Left hindlimb (tissue), 1 donor: Measurements from ENCODE around the gene NEMF.
"Not testable (repeated sequence)": the region's sequence is repeated elsewhere in the genome, so short reads cannot be mapped to it uniquely, and the experiment has no call there.

ENCODE experiments used
- DNase-seq: peaks from one replicate; pipeline ENCODE4 v3.0.0-alpha.2; 2018

Gene NEMF

GRCh38 chr14:49745191-49745590, 107.4 kb downstream of the NEMF start:
- DNase-seq = no peak

DNA sequence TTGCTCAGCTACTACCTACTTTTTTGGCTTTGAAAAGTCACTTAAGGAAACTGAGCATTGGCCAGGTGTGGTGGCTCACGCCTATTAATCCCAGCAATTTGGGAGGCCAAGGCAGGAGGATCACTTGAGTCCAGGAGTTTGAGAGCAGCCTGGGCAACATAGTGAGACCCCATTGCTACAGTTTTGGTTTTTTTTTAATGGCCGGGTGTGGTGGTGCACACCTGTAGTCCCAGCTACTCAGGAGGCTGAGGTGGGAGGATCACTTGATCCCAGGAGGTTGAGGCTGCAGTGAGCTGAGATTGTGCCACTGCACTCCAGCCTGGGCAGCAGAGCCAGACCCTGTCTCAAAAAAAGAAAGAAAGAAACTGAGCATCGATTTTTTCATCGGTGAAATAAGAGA, 116.9 kb downstream of the NEMF start:
- not testable (repeated sequence) for DNase-seq

DNA sequence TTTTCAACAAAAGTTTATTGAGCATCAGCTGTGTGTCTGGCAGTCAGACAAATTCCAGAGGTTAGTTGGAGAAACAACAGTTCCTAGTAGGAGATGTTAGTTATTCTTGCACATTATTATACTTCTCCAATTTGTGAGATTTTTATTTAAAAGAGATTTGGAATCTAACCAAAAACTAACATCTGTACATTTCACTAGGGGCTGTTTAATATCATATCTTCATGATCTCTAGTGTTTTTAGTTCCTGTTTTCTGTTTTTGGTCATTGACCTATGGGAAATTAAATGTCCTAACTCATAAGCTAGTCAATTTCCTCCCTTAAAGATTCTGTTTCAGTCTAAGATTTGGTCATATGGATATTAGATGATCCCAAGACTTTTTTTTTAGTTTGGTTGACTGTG, 118.8 kb downstream of the NEMF start:
- DNase-seq = no peak

DNA sequence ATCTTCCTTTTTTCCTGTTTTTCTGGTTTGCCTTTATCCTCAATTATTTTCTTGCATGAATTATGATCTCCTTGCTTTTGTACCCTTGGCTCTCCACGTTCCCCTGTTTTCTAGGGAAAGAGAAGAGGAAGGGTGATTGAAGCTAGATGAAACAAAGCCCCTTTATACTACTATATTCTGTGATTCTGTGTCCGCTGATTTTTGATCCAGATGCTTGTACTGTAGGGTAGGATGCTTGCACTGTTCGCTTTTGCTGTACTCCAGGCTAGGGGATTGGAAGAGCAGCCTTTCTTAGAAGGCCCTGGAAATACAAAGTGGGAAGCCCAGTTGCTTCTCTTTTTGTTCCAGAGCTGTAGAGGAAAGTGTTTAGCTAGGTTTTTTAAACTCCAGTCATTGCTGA, 119.7 kb downstream of the NEMF start:
- DNase-seq = no peak
